Measurements from ENCODE around the gene OPTN.
"Not testable (repeated sequence)": the region's sequence is repeated elsewhere in the genome, so short reads cannot be mapped to it uniquely, and the experiment has no call there.

The OPTN gene

GRCh38 chr10:13090289-13090688 is 9.7 kb upstream of the OPTN start:
- no peak for DNase-seq (ENCODE audit: low read depth)

GRCh38 chr10:13091801-13092200 is 8.2 kb upstream of the OPTN start:
- no peak for DNase-seq (ENCODE audit: low read depth)

GRCh38 chr10:13092291-13093102 is 7.5 kb upstream of the OPTN start:
- no peak for DNase-seq (ENCODE audit: low read depth)

- DNase-seq (ENCODE audit: low read depth) = not testable (repeated sequence)
These were observed 5.9 kb upstream of the OPTN start for GRCh38 chr10:13094082-13094481.

- no peak for DNase-seq (ENCODE audit: low read depth)
These were observed 4.9 kb upstream of the OPTN start for GRCh38 chr10:13095094-13095493.

GRCh38 chr10:13095929-13096328 is 4.0 kb upstream of the OPTN start:
- no peak for DNase-seq (ENCODE audit: low read depth)

- DNase-seq (ENCODE audit: low read depth) = peak; percentile 17
These were observed 758 bp upstream of the OPTN start for GRCh38 chr10:13099144-13099665.

GRCh38 chr10:13100349-13101294 is 659 bp downstream of the OPTN start:
- DNase-seq (ENCODE audit: low read depth) = no peak

GRCh38 chr10:13102002-13102794 is 2.2 kb downstream of the OPTN start:
- DNase-seq (ENCODE audit: low read depth) = no peak

GRCh38 chr10:13103554-13103953 is 3.6 kb downstream of the OPTN start:
- DNase-seq (ENCODE audit: low read depth) = no peak

GRCh38 chr10:13104697-13105096 is 4.7 kb downstream of the OPTN start:
- DNase-seq (ENCODE audit: low read depth) = no peak

GRCh38 chr10:13105184-13105583 is 5.2 kb downstream of the OPTN start:
- DNase-seq (ENCODE audit: low read depth) = no peak

- no peak for DNase-seq (ENCODE audit: low read depth)
These were observed 6.6 kb downstream of the OPTN start for GRCh38 chr10:13106387-13107045.

- no peak for DNase-seq (ENCODE audit: low read depth)
These were observed 10.9 kb downstream of the OPTN start for GRCh38 chr10:13110908-13111307.

- DNase-seq (ENCODE audit: low read depth) = no peak
These were observed 13.6 kb downstream of the OPTN start for GRCh38 chr10:13113544-13113943.

GRCh38 chr10:13115832-13116803 is 16.2 kb downstream of the OPTN start:
- DNase-seq (ENCODE audit: low read depth) = no peak

- no peak for DNase-seq (ENCODE audit: low read depth)
These were observed 18.1 kb downstream of the OPTN start for GRCh38 chr10:13117841-13118783.

- DNase-seq (ENCODE audit: low read depth) = no peak
These were observed 18.9 kb downstream of the OPTN start for GRCh38 chr10:13118784-13119410.

Data from stimulated activated CD8-positive, alpha-beta memory T cell treated with anti-CD3 and anti-CD28 coated beads, Interleukin-12 subunit alpha, Interleukin-12 subunit beta, amount 100 ng/mL, for 4 hours (primary cell).